K562 (cell line): ENCODE measurements around the gene KMT2E. TPM values are rescaled to one million over a fixed set of nuclear protein-coding genes. Genes with fewer than 3 reads are reported as not detected.

Experiments
- CEBPZ ChIP-seq: fragments of 150-350 bp; IDR thresholded peaks from 2 replicates; pipeline ENCODE4 v1.6.1; 2014; ENCODE audit warnings: low read depth, mild to moderate bottlenecking, low read length, borderline replicate concordance
- ELK1 ChIP-seq: sonication (generic); formaldehyde crosslinking; IDR thresholded peaks from 2 replicates; pipeline ENCODE4 v1.8.1; 2022; ENCODE audit warnings: missing genetic modification reagents
- HINFP ChIP-seq: fragments of 450-650 bp; conservative IDR thresholded peaks from 2 replicates; pipeline ENCODE4 v1.6.1; 2016; ENCODE audit warnings: missing genetic modification characterization, low read depth, mild to moderate bottlenecking, control low read depth, missing compliant biosample characterization
- KLF13 ChIP-seq: fragments of 450-650 bp; IDR thresholded peaks from 2 replicates; pipeline ENCODE4 v1.6.1; 2016; ENCODE audit warnings: missing genetic modification characterization, low read depth, mild to moderate bottlenecking, missing compliant biosample characterization, moderate library complexity, borderline replicate concordance
- MEIS2 ChIP-seq: fragments of 450-650 bp; IDR thresholded peaks from 2 replicates; pipeline ENCODE4 v1.6.1; 2014; ENCODE audit warnings: mild to moderate bottlenecking; ENCODE audit not compliant: partially characterized antibody
- MYC ChIP-seq, 2 experiments: fragments of 250-450 bp in 1 of 2; sonication (Bioruptor Pico) in 1 of 2; IDR thresholded peaks; 2 replicates each; pipeline versions ENCODE4 v1.5.1 to v1.6.1; 2012 to 2021; ENCODE audit warnings: low read depth in 2 of 2, borderline replicate concordance in 1 of 2, improper control_type of control experiment in 1 of 2, low read length in 1 of 2, mild to moderate bottlenecking in 1 of 2, moderate library complexity in 1 of 2
- RNF2 ChIP-seq: sonication (generic); IDR thresholded peaks from 2 replicates; pipeline ENCODE4 v1.6.1; 2016
- SOX6 ChIP-seq: fragments of 450-650 bp; IDR thresholded peaks from 2 replicates; pipeline ENCODE4 v1.6.1; 2014; ENCODE audit warnings: mild to moderate bottlenecking
- TEAD4 ChIP-seq, 2 experiments: sonication (generic) in 1 of 2; formaldehyde crosslinking in 1 of 2; IDR thresholded peaks; 2 replicates each; pipeline versions ENCODE4 v1.6.1 to v1.8.0; 2012 to 2022; ENCODE audit warnings: borderline replicate concordance in 1 of 2, inconsistent platforms in 1 of 2, low read length in 1 of 2, mild to moderate bottlenecking in 1 of 2, missing genetic modification reagents in 1 of 2
- ZBTB49 ChIP-seq: sonication (generic); formaldehyde crosslinking; IDR thresholded peaks from 2 replicates; pipeline ENCODE4 v1.8.0; 2022; ENCODE audit warnings: missing genetic modification reagents, mild to moderate bottlenecking, borderline replicate concordance
- ZNF184 ChIP-seq: sonication (generic); formaldehyde crosslinking; IDR thresholded peaks from 2 replicates; pipeline ENCODE4 v1.5.0; 2020; ENCODE audit warnings: missing genetic modification reagents
- ZNF518B ChIP-seq: fragments of 250-450 bp; sonication (Bioruptor Pico); IDR thresholded peaks from 2 replicates; pipeline ENCODE4 v1.5.0; 2021; ENCODE audit warnings: mild to moderate bottlenecking, moderate library complexity
- polyA plus RNA-seq, 8 experiments: library from polyadenylated mRNA; depleted of rRNA in 4 of 8; stranded (reverse) in 5 of 8; unstranded in 3 of 8; fragments of >200 nt; fragmentation: Nextera tagmentation in 2 of 8; fragmentation: Illumina TruSeq in 1 of 8; extraction: Ambion mirVana in 2 of 8; extraction: Trizol in 1 of 8; gene quantifications; 2 replicates each; pipeline versions ENCODE4 v1.2.1 to v1.2.3, GENCODE V29; 2011 to 2014; ENCODE audit warnings: inconsistent platforms in 1 of 8, missing spikeins in 1 of 8
- total RNA-seq, 7 experiments: library from RNA; depleted of rRNA in 6 of 7; stranded (reverse); fragments of >200 nt in 6 of 7; fragmentation: Illumina TruSeq in 2 of 7; extraction: Trizol in 2 of 7; gene quantifications; 2 replicates each; pipeline versions ENCODE4 v1.2.1 to v1.2.3, GENCODE V29; 2011 to 2021; ENCODE audit warnings: low replicate concordance in 1 of 7

The KMT2E gene
- total and polyA plus RNA-seq, 9 of the 15 experiments (the other 6 are each of a cell fraction or from before 2014, with no cell fraction given), result 8.9 to 55.3 (median 38.1) TPM

- peak; percentile 5; the same call in 1 of the 2 replicates for TF ChIP-seq ZBTB49 (CRISPR knock-in tag)
- TF ChIP-seq MEIS2, result no peak
- TF ChIP-seq HINFP (tag), result no peak
- TF ChIP-seq TEAD4 (IDR thresholded peaks at IDR 0.05; ENCODE audit: low read length), result peak; percentile 26
- no peak for TF ChIP-seq TEAD4 (CRISPR knock-in tag; IDR thresholded peaks at IDR 0.05; ENCODE audit: borderline replicate concordance)
- 0 out of 2 replicates have a peak, but pooled peaks have one; percentile 9 for TF ChIP-seq SOX6
- TF ChIP-seq CEBPZ, result no peak
- no peak for TF ChIP-seq ZNF184 (CRISPR knock-in tag)
- no peak for TF ChIP-seq KLF13 (tag)
- no peak for TF ChIP-seq ELK1 (CRISPR knock-in tag)
- TF ChIP-seq ZNF518B, result no peak
- TF ChIP-seq MYC (IDR thresholded peaks at IDR 0.05; ENCODE audit: low read depth, low read length), result peak; percentile 25
- 0 out of 2 replicates have a peak, but pooled peaks have one; percentile 42 for TF ChIP-seq MYC (CRISPR knock-in tag; IDR thresholded peaks at IDR 0.05; ENCODE audit: borderline replicate concordance, low read depth)
- TF ChIP-seq RNF2, result peak; percentile 19; the same call in 1 of the 2 replicates
These were observed 836 bp downstream of the KMT2E start (continued) for GRCh38 chr7:105014693-105015389.
